ENCODE results near the gene PILRA.
"Not testable (repeated sequence)": the region's sequence is repeated elsewhere in the genome, so short reads cannot be mapped to it uniquely, and the experiment has no call there.

- TF ChIP-seq IRF3 (IDR thresholded peaks at IDR 0.05); RCOR1 (conservative IDR thresholded peaks at IDR 0.05; ENCODE audit: low read depth, low read length); CTCF (IDR thresholded peaks at IDR 0.05 in 2 of 3, conservative IDR thresholded peaks at IDR 0.05 in 1 of 3; ENCODE audit: control insufficient read depth in 2 of 3, extremely low read depth in 1 of 3, insufficient read depth in 1 of 3, low read depth in 3 of 3, low read length in 3 of 3); HDAC6 (IDR thresholded peaks at IDR 0.05; ENCODE audit: unreplicated experiment); TAF1 (IDR thresholded peaks at IDR 0.05; ENCODE audit: borderline replicate concordance, low read depth, low read length); DPF2 (IDR thresholded peaks at IDR 0.05); POLR2A (IDR thresholded peaks at IDR 0.05; ENCODE audit: low read depth, low read length); CBX5 (IDR thresholded peaks at IDR 0.05; ENCODE audit: low read depth); RAD51 (IDR thresholded peaks at IDR 0.05): not testable (repeated sequence)
- TF ChIP-seq, protein P1, sequence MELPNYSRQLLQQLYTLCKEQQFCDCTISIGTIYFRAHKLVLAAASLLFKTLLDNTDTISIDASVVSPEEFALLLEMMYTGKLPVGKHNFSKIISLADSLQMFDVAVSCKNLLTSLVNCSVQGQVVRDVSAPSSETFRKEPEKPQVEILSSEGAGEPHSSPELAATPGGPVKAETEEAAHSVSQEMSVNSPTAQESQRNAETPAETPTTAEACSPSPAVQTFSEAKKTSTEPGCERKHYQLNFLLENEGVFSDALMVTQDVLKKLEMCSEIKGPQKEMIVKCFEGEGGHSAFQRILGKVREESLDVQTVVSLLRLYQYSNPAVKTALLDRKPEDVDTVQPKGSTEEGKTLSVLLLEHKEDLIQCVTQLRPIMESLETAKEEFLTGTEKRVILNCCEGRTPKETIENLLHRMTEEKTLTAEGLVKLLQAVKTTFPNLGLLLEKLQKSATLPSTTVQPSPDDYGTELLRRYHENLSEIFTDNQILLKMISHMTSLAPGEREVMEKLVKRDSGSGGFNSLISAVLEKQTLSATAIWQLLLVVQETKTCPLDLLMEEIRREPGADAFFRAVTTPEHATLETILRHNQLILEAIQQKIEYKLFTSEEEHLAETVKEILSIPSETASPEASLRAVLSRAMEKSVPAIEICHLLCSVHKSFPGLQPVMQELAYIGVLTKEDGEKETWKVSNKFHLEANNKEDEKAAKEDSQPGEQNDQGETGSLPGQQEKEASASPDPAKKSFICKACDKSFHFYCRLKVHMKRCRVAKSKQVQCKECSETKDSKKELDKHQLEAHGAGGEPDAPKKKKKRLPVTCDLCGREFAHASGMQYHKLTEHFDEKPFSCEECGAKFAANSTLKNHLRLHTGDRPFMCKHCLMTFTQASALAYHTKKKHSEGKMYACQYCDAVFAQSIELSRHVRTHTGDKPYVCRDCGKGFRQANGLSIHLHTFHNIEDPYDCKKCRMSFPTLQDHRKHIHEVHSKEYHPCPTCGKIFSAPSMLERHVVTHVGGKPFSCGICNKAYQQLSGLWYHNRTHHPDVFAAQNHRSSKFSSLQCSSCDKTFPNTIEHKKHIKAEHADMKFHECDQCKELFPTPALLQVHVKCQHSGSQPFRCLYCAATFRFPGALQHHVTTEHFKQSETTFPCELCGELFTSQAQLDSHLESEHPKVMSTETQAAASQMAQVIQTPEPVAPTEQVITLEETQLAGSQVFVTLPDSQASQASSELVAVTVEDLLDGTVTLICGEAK (IDR thresholded peaks at IDR 0.05; ENCODE audit: borderline replicate concordance): not testable (repeated sequence)
These were observed 9.5 kb upstream of the PILRA start for GRCh38 chr7:100363797-100364196.
